Fibroblast of lung (primary cell): Measurements from ENCODE around the gene TRRAP.

Experiments
- CTCF ChIP-seq, 2 donors: IDR thresholded peaks in 1 of 2; conservative IDR thresholded peaks in 1 of 2; 1 replicate in 1 of 2; 2 replicates in 1 of 2; pipeline ENCODE4 v1.5.1; 2011 to 2012; ENCODE audit warnings: low read length in 2 of 2, control low read depth in 1 of 2, inconsistent platforms in 1 of 2, low read depth in 1 of 2, mild to moderate bottlenecking in 1 of 2
- EZH2 ChIP-seq: IDR thresholded peaks from 2 replicates; pipeline ENCODE4 v1.5.1; 2012; ENCODE audit warnings: low read length, control low read depth, mild to moderate bottlenecking; ENCODE audit errors: missing control alignments

- no peak for TF ChIP-seq CTCF (conservative IDR thresholded peaks at IDR 0.05 in 1 of 2, IDR thresholded peaks at IDR 0.05 in 1 of 2; ENCODE audit: low read depth in 1 of 2, low read length in 2 of 2)
- TF ChIP-seq EZH2: no peak
These were observed 182.9 kb downstream of the TRRAP start for GRCh38 chr7:99061001-99061776.
